EH (cell line): Measurements from ENCODE around the gene MTERF4.

Experiments used
- DNase-seq: peaks from one replicate; pipeline ENCODE4 v3.0.0-alpha.2; 2015; ENCODE audit warnings: low read depth

The MTERF4 gene

DNA sequence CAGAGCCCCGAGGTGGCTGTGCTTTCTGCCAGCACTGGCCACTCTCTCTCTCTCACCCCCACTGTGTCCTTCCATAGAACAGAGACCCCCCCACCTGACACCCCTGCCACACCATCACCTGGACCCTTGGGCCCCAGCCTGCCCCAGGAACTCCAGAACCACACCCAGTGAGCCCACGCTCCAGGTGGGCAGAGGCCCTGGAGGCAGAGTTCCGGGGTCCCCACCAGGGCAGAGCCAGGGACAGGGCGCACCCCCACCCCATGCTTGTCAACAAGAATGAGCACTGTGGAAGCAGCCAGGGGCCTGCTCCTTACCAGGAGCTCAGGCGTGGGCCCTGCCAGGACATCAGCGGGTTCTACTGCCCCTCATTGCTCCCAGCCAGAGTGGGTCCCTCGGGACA lies 32.6 kb upstream of the MTERF4 start:
- no peak for DNase-seq

DNA sequence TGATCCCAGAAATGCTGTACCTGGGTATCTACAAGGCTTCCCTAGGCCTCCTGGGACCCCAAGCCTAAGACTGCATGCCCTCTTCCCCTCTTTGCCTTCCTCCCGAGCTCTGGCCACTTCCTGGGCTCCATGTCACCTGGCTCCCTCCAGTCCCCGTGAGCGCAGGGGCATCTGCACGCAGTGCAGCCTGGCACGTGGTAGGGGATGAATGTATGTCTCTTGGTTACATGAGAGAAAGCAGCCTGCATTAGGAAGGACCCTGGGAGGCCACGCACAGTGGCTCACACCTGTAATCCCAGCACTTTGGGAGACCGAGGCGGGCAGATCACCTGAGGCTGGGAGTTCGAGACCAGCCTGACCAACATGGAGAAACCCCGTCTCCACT lies 31.3 kb upstream of the MTERF4 start:
- no peak for DNase-seq

DNA sequence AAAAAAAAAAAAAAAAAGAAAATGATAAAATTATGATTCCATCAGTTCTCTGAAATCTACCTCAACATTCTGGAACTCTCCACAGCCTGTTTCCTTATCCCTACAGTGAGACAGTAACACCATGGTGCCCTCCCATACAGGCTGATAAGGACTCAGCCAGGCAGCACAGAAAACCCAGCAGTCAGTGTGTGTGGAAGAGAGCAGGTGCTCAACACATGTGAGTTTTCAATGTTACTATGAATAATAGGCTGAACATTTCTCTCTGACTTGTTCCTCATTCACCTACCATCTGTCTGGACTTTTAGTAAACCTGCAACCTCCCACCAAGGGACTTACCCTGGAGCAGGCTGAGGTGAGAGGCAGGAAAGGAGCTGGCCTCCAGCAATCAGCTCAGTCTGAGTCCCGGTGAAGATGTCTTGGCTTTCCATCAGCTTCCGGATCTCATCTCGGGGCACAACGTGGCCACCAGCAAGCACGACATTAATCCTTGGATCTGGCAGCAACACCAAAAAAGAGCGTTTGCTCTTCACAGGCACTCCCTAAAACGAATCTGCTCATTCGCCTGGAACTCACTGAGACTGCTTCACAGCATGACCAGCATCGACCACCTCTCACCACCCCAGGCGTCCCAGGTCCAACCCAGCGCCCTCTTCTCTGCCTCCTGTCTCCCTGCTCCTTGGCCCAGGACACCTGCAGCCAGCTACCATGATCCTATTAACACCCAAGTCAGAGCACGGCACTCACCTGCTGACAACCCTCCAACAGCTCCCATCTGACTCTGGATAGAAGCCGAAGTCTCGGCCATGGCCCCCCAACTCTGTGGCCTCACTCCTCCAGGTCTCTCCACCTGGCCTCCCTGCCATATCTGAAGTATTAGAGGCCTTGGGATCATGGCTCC lies 30.7 kb upstream of the MTERF4 start:
- DNase-seq: no peak

DNA sequence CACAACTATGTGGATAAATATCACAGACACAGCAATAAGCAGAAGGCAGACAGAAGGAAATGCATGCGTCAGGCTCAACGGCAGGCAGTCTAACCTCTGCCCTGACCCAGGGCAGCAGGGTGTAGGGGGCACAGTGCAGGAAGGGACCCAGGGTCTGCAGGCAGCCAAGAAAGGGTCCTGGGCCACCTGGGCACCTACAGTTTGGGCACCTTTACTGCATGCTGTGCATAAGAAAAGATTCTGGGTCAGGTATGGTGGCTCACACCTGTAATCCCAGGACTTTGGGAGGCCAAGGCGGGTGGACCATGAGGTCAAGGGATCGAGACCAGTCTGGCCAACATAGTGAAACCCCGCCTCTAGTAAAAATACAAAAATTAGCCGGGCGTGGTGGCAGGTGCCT lies 29.4 kb upstream of the MTERF4 start:
- no peak for DNase-seq

DNA sequence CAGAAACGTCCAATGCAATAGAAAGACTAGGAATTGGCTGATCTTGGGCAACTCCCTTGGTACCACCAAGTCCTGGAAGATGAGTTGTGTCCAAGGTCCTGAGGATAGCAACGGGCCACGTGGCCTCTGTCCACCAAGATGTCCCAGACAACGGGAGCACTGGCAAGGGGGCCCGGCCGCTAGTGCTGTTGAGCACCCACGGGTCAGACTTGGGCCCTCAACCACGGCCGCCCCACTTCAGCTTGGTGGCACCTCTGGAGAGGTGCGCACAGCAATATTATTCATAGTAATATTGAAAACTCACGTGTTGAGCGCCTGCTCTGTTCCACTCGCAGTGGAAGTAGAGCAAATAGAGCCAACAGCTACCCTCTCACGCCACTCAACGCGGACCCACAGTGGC lies 28.2 kb upstream of the MTERF4 start:
- DNase-seq: no peak

DNA sequence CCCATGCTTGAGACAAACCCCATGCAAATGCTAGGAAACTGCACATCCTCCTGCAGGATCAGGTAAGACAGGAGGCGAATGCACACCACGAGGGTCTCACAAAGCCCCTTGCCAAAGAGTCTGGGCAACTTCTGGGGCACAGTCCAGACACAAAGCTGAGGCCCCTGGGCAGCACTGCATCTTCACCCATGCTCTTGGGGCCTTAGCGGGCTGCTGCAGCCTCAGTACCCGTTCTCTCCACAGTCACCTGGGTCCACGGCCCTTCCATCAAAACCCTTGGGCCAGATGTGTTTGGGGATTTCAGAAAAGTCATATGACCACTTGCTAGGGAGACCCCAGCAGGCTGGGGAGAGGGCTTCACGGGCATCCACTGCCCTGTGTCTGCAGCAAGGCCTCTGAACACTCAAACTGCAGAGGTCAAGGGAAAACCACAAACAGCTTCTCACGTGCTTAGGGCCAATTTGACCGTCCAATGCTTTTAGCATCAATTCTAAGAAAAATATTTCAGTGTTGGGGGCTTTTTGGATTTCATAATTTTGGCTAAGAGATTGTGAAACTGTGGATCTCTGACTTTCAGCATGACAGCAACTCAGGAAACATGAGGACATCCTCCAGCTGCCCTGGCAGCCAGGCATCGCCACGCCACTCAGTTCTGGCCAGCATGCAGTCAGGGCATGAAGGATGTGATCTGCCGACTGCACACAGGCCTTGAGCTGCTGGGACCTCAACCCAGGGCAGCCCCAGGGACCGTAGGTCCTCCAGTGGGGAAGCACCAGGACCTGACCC lies 27.2 kb upstream of the MTERF4 start:
- DNase-seq: no peak

DNA sequence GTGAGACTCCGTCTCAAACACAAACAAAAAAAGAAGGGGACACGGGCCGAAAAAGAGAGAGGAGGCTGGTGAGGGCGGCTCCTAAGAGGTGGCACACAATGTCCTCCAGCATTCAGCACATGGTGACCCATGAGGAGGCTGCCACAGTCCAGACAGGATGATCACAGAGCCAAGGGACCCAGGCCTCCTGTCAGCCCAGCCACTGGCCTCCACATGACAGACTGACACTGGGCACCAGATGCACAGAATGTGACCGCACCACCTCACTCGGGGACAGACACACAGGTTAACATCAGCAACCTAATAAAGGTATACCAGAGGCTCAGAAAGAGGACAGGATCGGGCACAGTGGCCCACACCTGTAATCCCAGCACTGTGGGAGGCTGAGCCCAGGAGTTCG lies 26.2 kb upstream of the MTERF4 start:
- DNase-seq: no peak

DNA sequence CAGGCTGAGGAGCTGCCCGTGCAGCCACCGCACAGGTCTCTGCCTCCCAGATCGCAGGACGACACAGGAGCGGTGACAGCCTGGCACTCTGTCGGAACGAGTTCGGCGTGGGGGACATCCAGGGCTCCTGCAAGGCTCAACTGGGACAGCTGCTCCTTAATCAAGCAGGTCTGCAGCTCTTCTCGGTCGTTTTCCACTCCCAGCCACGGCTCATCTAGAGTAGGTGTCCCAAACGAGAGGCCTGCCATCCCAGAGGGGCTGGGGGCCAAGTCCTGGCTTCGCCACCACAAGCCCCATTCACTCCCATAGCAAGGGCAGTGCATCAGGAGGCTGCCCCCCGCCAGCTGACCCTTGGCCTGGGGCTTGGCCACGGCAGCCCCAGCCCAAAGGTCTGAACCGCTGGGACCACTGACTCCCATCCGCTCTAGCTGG lies 24.7 kb upstream of the MTERF4 start:
- DNase-seq: no peak

GRCh38 chr2:241126201-241126611 lies 24.1 kb upstream of the MTERF4 start:
- DNase-seq: no peak

DNA sequence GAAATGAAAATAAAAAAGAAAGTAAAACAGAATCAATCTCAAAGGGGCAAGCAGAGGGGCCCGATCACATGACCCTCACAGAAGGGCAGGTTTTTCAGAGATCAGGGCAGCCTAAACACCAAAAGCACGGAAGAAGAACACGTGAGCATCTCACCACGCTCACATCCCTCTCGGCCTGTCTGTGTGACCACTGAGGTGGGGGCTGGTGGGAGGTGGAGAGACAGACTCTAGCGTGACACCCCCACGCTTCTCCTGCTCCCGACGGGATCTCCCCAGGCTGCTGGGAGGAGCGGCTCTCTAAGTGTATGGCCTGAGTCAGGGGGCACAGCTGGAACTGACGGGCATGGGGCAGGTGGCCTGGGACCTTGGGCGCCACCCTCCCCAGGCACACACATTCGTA lies 23.5 kb upstream of the MTERF4 start:
- DNase-seq: no peak

- no peak for DNase-seq
Observed at GRCh38 chr2:241123816-241124536, 21.9 kb upstream of the MTERF4 start.

DNA sequence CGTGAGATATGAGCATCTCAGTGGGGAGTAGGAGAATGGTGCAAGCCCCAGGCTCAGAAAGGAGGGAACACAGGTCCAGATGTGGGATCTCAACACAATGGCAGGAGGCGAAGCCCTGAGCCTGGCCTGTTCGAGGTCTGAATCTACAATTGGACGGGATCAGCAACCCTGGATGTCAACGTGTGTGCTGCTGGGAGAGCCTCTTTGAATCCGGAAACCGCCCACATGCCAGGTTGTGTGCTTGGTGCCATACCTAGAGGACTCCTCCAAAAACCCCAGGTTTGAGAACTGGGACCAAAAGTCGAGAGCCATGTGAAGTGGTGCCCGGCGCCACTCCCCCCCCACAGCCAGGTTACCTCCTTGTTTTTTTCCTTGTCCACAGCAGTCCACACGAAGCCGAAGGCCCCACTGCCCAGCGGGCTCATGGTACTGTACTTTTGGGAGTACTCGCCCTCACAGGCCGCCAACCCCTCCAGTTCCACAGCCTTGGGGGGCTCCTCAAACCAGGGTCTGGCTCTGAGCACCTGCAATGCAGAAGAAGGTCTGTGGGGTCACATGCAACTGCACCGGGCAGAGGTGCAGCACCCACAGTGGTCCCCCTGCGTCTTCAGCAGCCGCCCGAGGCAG lies 20.4 kb upstream of the MTERF4 start:
- no peak for DNase-seq

DNA sequence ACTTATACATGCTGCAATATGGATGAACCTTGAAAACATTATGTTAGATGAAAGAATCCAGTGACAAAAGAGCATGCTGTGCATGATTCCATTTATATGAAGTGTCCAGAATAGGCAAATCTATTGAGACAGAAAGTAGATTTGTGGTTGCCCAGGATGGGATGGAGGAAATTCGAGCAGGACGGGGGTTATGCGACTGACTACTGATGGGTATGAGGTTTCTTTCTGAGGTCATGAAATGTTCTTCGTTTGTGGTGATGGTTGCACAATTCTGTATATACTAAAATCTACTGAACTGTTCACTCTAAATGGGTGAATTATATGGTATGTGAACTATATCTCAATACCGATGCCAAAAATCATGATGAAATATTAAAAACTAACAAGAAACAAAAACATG lies 18.9 kb upstream of the MTERF4 start:
- no peak for DNase-seq

GRCh38 chr2:241120440-241120839 lies 18.4 kb upstream of the MTERF4 start:
- DNase-seq: no peak

- DNase-seq: no peak
Observed at GRCh38 chr2:241118737-241119505, 16.8 kb upstream of the MTERF4 start.

GRCh38 chr2:241116606-241117560 lies 14.8 kb upstream of the MTERF4 start:
- DNase-seq: no peak

DNA sequence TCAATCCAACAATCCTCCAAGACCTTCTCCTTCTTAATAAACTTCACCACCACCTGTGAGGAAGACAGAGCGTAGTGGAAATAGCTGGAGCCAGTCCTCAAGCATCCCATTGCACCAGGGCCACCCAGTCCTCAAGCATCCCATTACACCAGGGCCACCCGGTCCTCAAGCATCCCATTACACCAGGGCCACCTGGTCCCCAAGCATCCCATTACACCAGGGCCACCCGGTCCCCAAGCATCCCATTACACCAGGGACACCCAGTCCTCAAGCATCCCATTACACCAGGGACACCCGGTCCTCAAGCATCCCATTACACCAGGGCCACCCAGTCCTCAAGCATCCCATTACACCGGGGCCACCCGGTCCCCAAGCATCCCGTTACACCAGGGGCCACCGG lies 13.3 kb upstream of the MTERF4 start:
- no peak for DNase-seq

- DNase-seq: no peak
Observed at GRCh38 chr2:241114836-241115235, 12.7 kb upstream of the MTERF4 start.

DNA sequence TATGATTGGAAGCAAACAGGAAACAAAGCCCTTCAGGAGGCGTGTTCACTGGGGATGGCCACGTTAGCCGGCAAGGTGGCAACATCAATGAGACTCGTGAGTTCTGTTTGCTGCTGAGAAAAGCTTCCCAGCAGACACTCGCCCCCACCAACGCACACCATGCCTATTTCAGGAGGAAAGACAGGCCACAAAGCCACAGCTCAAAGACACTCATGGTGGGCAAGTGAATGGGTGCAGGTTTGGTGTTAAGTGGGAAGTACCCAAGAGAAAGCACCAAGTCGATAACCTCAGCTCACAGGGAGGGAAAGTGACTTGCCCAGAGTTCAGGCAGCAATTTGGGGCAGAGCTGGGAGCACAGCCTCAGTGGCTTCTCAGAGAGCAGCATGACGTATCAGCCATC lies 10.5 kb upstream of the MTERF4 start:
- no peak for DNase-seq

DNA sequence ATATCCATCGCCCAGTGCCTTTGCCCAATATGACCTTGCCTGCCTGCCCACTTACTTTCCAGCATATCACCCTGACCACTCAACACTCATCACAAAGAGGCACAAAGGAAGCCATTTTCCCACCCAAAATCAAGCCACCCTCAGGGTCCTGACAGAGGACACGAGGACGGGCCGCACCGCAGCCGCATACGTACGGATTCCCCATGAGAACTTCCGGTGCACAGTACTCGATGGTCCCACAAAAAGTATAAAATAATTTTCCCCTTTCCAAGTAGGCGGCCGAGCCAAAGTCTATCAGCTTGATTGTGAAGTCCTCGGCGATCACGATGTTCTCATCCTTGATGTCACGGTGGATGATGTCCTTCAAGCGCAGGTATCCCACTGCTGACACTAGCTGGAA lies 10.0 kb upstream of the MTERF4 start:
- DNase-seq: no peak
